HEK293 (cell line): Measurements from ENCODE around the gene NXPH1.

Experiments used
- CTCF ChIA-PET: fragments of 350-600 bp; formaldehyde crosslinking; extraction: SDS; loops from one replicate; lab custom pipeline; 2021; ENCODE audit warnings: antibody characterized with exemption; lab: Yijun Ruan, JAX
- POLR2A ChIA-PET: fragments of 300-600 bp; formaldehyde crosslinking; extraction: SDS; loops from one replicate; lab custom pipeline; 2020; ENCODE audit warnings: antibody characterized with exemption, inconsistent platforms; lab: Yijun Ruan, JAX
- H3K27ac ChIP-seq: fragments of 200-500 bp; sonication (Bioruptor generic); 2 replicates; pipeline ENCODE4 v1.5.1; 2014; ENCODE audit warnings: low read depth, low read length, control low read depth, inconsistent platforms; ENCODE audit errors: extremely low read depth
- H3K36me3 ChIP-seq, 2 experiments: fragments of 200-500 bp in 1 of 2; sonication (Bioruptor generic) in 1 of 2; 1 replicate in 1 of 2; 2 replicates in 1 of 2; pipeline ENCODE4 v1.5.1; 2014 to 2017; ENCODE audit warnings: inconsistent platforms in 2 of 2, low read length in 2 of 2; ENCODE audit not compliant: control insufficient read depth in 2 of 2, insufficient read depth in 1 of 2
- H3K4me1 ChIP-seq: fragments of 200-500 bp; sonication (Bioruptor generic); 2 replicates; pipeline ENCODE4 v1.5.1; 2014; ENCODE audit warnings: mild to moderate bottlenecking, low read length, inconsistent platforms; ENCODE audit not compliant: control insufficient read depth, insufficient read depth
- H3K4me3 ChIP-seq: 2 replicates; pipeline ENCODE4 v1.5.1; 2011; ENCODE audit warnings: low read depth, mild to moderate bottlenecking, control low read depth, low read length, moderate library complexity
- H3K9me3 ChIP-seq: fragments of 200-500 bp; sonication (Bioruptor generic); 2 replicates; pipeline ENCODE4 v1.5.1; 2014; ENCODE audit warnings: low read depth, low read length, inconsistent platforms; ENCODE audit not compliant: control insufficient read depth, insufficient read depth
- KLF1 ChIP-seq: fragments of 450-650 bp; formaldehyde crosslinking; IDR thresholded peaks from 2 replicates; pipeline ENCODE4 v1.5.1; 2016; ENCODE audit warnings: missing biosample characterization, missing genetic modification characterization
- KLF10 ChIP-seq: fragments of 450-650 bp; IDR thresholded peaks from 2 replicates; pipeline ENCODE4 v1.5.1; 2018; ENCODE audit warnings: missing biosample characterization, mild to moderate bottlenecking, missing genetic modification characterization
- KLF7 ChIP-seq: fragments of 450-650 bp; formaldehyde crosslinking; IDR thresholded peaks from 2 replicates; pipeline ENCODE4 v1.5.1; 2016; ENCODE audit warnings: missing biosample characterization, missing genetic modification characterization, borderline replicate concordance
- PRDM2 ChIP-seq: fragments of 450-650 bp; formaldehyde crosslinking; IDR thresholded peaks from 2 replicates; pipeline ENCODE4 v1.5.1; 2016; ENCODE audit warnings: missing biosample characterization, missing genetic modification characterization, borderline replicate concordance
- REPIN1 ChIP-seq: fragments of 450-650 bp; formaldehyde crosslinking; IDR thresholded peaks from 2 replicates; pipeline ENCODE4 v1.5.1; 2017; ENCODE audit warnings: missing biosample characterization, missing genetic modification characterization, low read depth
- ZBTB44 ChIP-seq: fragments of 450-650 bp; IDR thresholded peaks from 2 replicates; pipeline ENCODE4 v1.5.1; 2018; ENCODE audit warnings: missing biosample characterization, mild to moderate bottlenecking, missing genetic modification characterization
- ZBTB48 ChIP-seq: fragments of 450-650 bp; formaldehyde crosslinking; IDR thresholded peaks from 2 replicates; pipeline ENCODE4 v1.5.1; 2016; ENCODE audit warnings: missing biosample characterization, missing genetic modification characterization
- ZEB2 ChIP-seq: fragments of 450-650 bp; formaldehyde crosslinking; IDR thresholded peaks from 2 replicates; pipeline ENCODE4 v1.5.1; 2016; ENCODE audit warnings: missing biosample characterization, missing genetic modification characterization
- ZFP37 ChIP-seq: fragments of 450-650 bp; formaldehyde crosslinking; IDR thresholded peaks from 2 replicates; pipeline ENCODE4 v1.5.1; 2016; ENCODE audit warnings: missing biosample characterization, missing genetic modification characterization
- ZFP69B ChIP-seq: fragments of 450-650 bp; formaldehyde crosslinking; IDR thresholded peaks from 2 replicates; pipeline ENCODE4 v1.5.1; 2016; ENCODE audit warnings: missing biosample characterization, missing genetic modification characterization
- ZNF146 ChIP-seq: fragments of 450-650 bp; formaldehyde crosslinking; IDR thresholded peaks from 2 replicates; pipeline ENCODE4 v1.5.1; 2016; ENCODE audit warnings: missing biosample characterization, missing genetic modification characterization
- ZNF174 ChIP-seq: fragments of 450-650 bp; formaldehyde crosslinking; IDR thresholded peaks from 2 replicates; pipeline ENCODE4 v1.5.0; 2017; ENCODE audit warnings: missing biosample characterization, mild to moderate bottlenecking, missing genetic modification characterization
- ZNF211 ChIP-seq: fragments of 450-650 bp; formaldehyde crosslinking; IDR thresholded peaks from 2 replicates; pipeline ENCODE4 v1.5.1; 2016; ENCODE audit warnings: low read depth, missing biosample characterization, missing genetic modification characterization
- ZNF529 ChIP-seq: fragments of 450-650 bp; formaldehyde crosslinking; IDR thresholded peaks from 2 replicates; pipeline ENCODE4 v1.5.1; 2017; ENCODE audit warnings: missing genetic modification characterization, missing biosample characterization; ENCODE audit not compliant: insufficient replicate concordance
- ZNF76 ChIP-seq: fragments of 450-650 bp; formaldehyde crosslinking; IDR thresholded peaks from 2 replicates; pipeline ENCODE4; 2016; ENCODE audit warnings: low read depth, missing biosample characterization, missing genetic modification characterization, borderline replicate concordance
- ZNF768 ChIP-seq: fragments of 450-650 bp; formaldehyde crosslinking; IDR thresholded peaks from 2 replicates; pipeline ENCODE4 v1.5.1; 2018; ENCODE audit warnings: missing biosample characterization, mild to moderate bottlenecking, missing genetic modification characterization
- ZSCAN4 ChIP-seq: fragments of 450-650 bp; formaldehyde crosslinking; IDR thresholded peaks from 2 replicates; pipeline ENCODE4 v1.5.1; 2017; ENCODE audit warnings: missing biosample characterization, missing genetic modification characterization
- ZXDB ChIP-seq: fragments of 450-650 bp; formaldehyde crosslinking; IDR thresholded peaks from 2 replicates; pipeline ENCODE4 v1.5.1; 2016; ENCODE audit warnings: missing biosample characterization, missing genetic modification characterization

NXPH1 gene

GRCh38 chr7:8564281-8564680 is 130.9 kb downstream of the NXPH1 start:
- CTCF ChIA-PET: no interaction called here
- Histone ChIP-seq H3K9me3 (no peaks in the 10 kb centered on the region), H3K36me3 (no peaks in the 10 kb centered on the region), H3K27ac (no peak overlapping the region), H3K4me3 (no peak overlapping the region), H3K4me1 (no peaks in the 10 kb centered on the region)
- POLR2A ChIA-PET: no interaction called here
- TF ChIP-seq REPIN1 (tag by site-specific recombination) (no peak), PRDM2 (tag by site-specific recombination) (no peak), KLF10 (tag by site-specific recombination) (no peak), ZNF174 (tag by site-specific recombination) (no peak), ZNF768 (tag by site-specific recombination) (no peak), ZBTB48 (no peak), ZXDB (no peak), KLF7 (no peak), ZBTB44 (tag by site-specific recombination) (no peak)

GRCh38 chr7:8566016-8566415 is 132.6 kb downstream of the NXPH1 start:
- Histone ChIP-seq H3K9me3 (no peaks in the 10 kb centered on the region), H3K36me3 (no peaks in the 10 kb centered on the region), H3K27ac (no peak overlapping the region), H3K4me1 (no peaks in the 10 kb centered on the region), H3K4me3 (no peak overlapping the region)
- ChIA-PET POLR2A (no interaction called here), CTCF (no interaction called here)
- TF ChIP-seq ZEB2 (tag by site-specific recombination) (no peak), ZNF146 (tag by site-specific recombination) (no peak), ZNF76 (tag by site-specific recombination) (no peak), KLF1 (tag by site-specific recombination) (no peak), ZBTB44 (tag by site-specific recombination) (no peak), ZNF211 (tag by site-specific recombination) (no peak), ZFP69B (tag by site-specific recombination) (no peak), ZFP37 (tag by site-specific recombination) (no peak), ZSCAN4 (tag by site-specific recombination) (no peak), ZNF529 (tag by site-specific recombination) (no peak)
